ENCODE measurements around the gene LTBP1. TPM values are rescaled to one million over a fixed set of nuclear protein-coding genes. Genes with fewer than 3 reads are reported as not detected.

The LTBP1 gene
- total RNA-seq, 1 experiment from 2014 or later, result 13.9 TPM

- no TSS peak for BruUV-seq (replicated peaks)
- no peaks in the 10 kb centered on the region for H3K27me3 Mint-ChIP-seq (ENCODE audit: unreplicated experiment)
- H3K4me3 Mint-ChIP-seq (ENCODE audit: low read depth, unreplicated experiment), result no peak overlapping the region
- TF ChIP-seq CTCF (IDR thresholded peaks at IDR 0.05; ENCODE audit: unreplicated experiment), result no peak
- intact Hi-C loops (cut with micrococcal nuclease; ENCODE audit: unreplicated experiment), result loop anchor here (5.0 kb wide), 1 partner anchor 124 kb away; the partner anchor contains the start of gene LTBP1
- peaks cover 20% of the 10 kb centered on the region for H3K36me3 Mint-ChIP-seq (ENCODE audit: insufficient read depth, unreplicated experiment)
- CTCF ChIA-PET, result interaction anchor here (1.4 kb wide), 1 partner anchor 38 kb away, joined by 4 read pairs; no protein-coding TSS in a partner anchor
- no peak for DNase-seq
- H3K9me3 Mint-ChIP-seq (ENCODE audit: low read depth, unreplicated experiment), result no peaks in the 10 kb centered on the region
- peak overlapping the region; percentile 95 for H3K27ac Mint-ChIP-seq (ENCODE audit: unreplicated experiment)
- peaks cover 61% of the 10 kb centered on the region for H3K4me1 Mint-ChIP-seq (ENCODE audit: low read depth, unreplicated experiment)
Measured at GRCh38 chr2:33071591-33071990, 124.8 kb downstream of the LTBP1 start.

- DNase-seq, result no peak
- Mint-ChIP-seq H3K4me1 (ENCODE audit: low read depth, unreplicated experiment) (peaks cover 67% of the 10 kb centered on the region), H3K27ac (ENCODE audit: unreplicated experiment) (peak overlapping the region; percentile 95), H3K36me3 (ENCODE audit: insufficient read depth, unreplicated experiment) (peaks cover 20% of the 10 kb centered on the region), H3K4me3 (ENCODE audit: low read depth, unreplicated experiment) (no peak overlapping the region), H3K27me3 (ENCODE audit: unreplicated experiment) (no peaks in the 10 kb centered on the region), H3K9me3 (ENCODE audit: low read depth, unreplicated experiment) (no peaks in the 10 kb centered on the region)
- TF ChIP-seq CTCF (IDR thresholded peaks at IDR 0.05; ENCODE audit: unreplicated experiment), result no peak
- intact Hi-C loops (cut with micrococcal nuclease; ENCODE audit: unreplicated experiment), result loop anchor here (5.0 kb wide), 1 partner anchor 125 kb away; the partner anchor contains the start of gene LTBP1
- BruUV-seq (replicated peaks), result TSS peak; percentile 81
- CTCF ChIA-PET, result interaction anchor here (0.6 to 0.8 kb wide), 3 partner anchors 14 to 1756 kb away, joined by 3 read pairs; no protein-coding TSS in a partner anchor
Measured at GRCh38 chr2:33072614-33073013, 125.9 kb downstream of the LTBP1 start.

GRCh38 chr2:33073018-33073417 is 126.3 kb downstream of the LTBP1 start:
- intact Hi-C loops (cut with micrococcal nuclease; ENCODE audit: unreplicated experiment), result loop anchor here (5.0 kb wide), 1 partner anchor 126 kb away; the partner anchor contains the start of gene LTBP1
- H3K4me3 Mint-ChIP-seq (ENCODE audit: low read depth, unreplicated experiment), result no peak overlapping the region
- no peaks in the 10 kb centered on the region for H3K27me3 Mint-ChIP-seq (ENCODE audit: unreplicated experiment)
- H3K9me3 Mint-ChIP-seq (ENCODE audit: low read depth, unreplicated experiment), result no peaks in the 10 kb centered on the region
- H3K36me3 Mint-ChIP-seq (ENCODE audit: insufficient read depth, unreplicated experiment), result peaks cover 20% of the 10 kb centered on the region
- H3K27ac Mint-ChIP-seq (ENCODE audit: unreplicated experiment), result peak overlapping the region; percentile 95
- TF ChIP-seq CTCF (IDR thresholded peaks at IDR 0.05; ENCODE audit: unreplicated experiment), result no peak
- CTCF ChIA-PET, result interaction anchor here (0.6 to 0.8 kb wide), 3 partner anchors 13 to 1756 kb away, joined by 3 read pairs; no protein-coding TSS in a partner anchor
- BruUV-seq (replicated peaks), result no TSS peak
- H3K4me1 Mint-ChIP-seq (ENCODE audit: low read depth, unreplicated experiment), result peaks cover 69% of the 10 kb centered on the region
- DNase-seq, result peak; percentile 48

GRCh38 chr2:33074197-33074596 is 127.4 kb downstream of the LTBP1 start:
- BruUV-seq (replicated peaks), result no TSS peak
- H3K36me3 Mint-ChIP-seq (ENCODE audit: insufficient read depth, unreplicated experiment), result peaks cover 20% of the 10 kb centered on the region
- intact Hi-C loops (cut with micrococcal nuclease; ENCODE audit: unreplicated experiment), result loop anchor here (5.0 kb wide), 1 partner anchor 127 kb away; the partner anchor contains the start of gene LTBP1

More at GRCh38 chr2:33074197-33074596, 127.4 kb downstream of the LTBP1 start:
- CTCF ChIA-PET, result no interaction called here
- H3K27me3 Mint-ChIP-seq (ENCODE audit: unreplicated experiment), result no peaks in the 10 kb centered on the region
- no peak for DNase-seq
- no peak overlapping the region for H3K4me3 Mint-ChIP-seq (ENCODE audit: low read depth, unreplicated experiment)
- H3K27ac Mint-ChIP-seq (ENCODE audit: unreplicated experiment), result peak overlapping the region; percentile 95
- peaks cover 59% of the 10 kb centered on the region for H3K4me1 Mint-ChIP-seq (ENCODE audit: low read depth, unreplicated experiment)
- no peak for TF ChIP-seq CTCF (IDR thresholded peaks at IDR 0.05; ENCODE audit: unreplicated experiment)
- no peaks in the 10 kb centered on the region for H3K9me3 Mint-ChIP-seq (ENCODE audit: low read depth, unreplicated experiment)

Measured in Calu3 (cell line).